Adrenal gland (tissue), 5 donors: ENCODE data around the gene SUN1.

Source experiments
- CTCF ChIP-seq, 6 experiments: fragments of 450-650 bp in 4 of 6; fragments of 200-600 bp in 2 of 6; sonication (generic) in 1 of 6; IDR thresholded peaks; 1 replicate in 5 of 6; 2 replicates in 1 of 6; pipeline versions ENCODE4 v1.5.1 to v1.8.0; 2016 to 2021; ENCODE audit warnings: antibody characterized with exemption in 6 of 6, mild to moderate bottlenecking in 2 of 6, moderate library complexity in 1 of 6
- POLR2A ChIP-seq, 2 donors: fragments of 450-650 bp; IDR thresholded peaks; one replicate each; pipeline ENCODE4 v1.6.1; 2017; ENCODE audit warnings: antibody characterized with exemption in 2 of 2, mild to moderate bottlenecking in 2 of 2, moderate library complexity in 1 of 2
- donor health status: DM: no; HTN: no; CAD: no.

- TF ChIP-seq CTCF (IDR thresholded peaks at IDR 0.05) (no peak), POLR2A (IDR thresholded peaks at IDR 0.05) (no peak)
Measured at GRCh38 chr7:865921-866320, 33.6 kb downstream of the SUN1 start.
